ENCODE results near the gene PLB1. TPM values are rescaled to one million over a fixed set of nuclear protein-coding genes. Genes with fewer than 3 reads are reported as not detected.

PLB1 gene, protein sequence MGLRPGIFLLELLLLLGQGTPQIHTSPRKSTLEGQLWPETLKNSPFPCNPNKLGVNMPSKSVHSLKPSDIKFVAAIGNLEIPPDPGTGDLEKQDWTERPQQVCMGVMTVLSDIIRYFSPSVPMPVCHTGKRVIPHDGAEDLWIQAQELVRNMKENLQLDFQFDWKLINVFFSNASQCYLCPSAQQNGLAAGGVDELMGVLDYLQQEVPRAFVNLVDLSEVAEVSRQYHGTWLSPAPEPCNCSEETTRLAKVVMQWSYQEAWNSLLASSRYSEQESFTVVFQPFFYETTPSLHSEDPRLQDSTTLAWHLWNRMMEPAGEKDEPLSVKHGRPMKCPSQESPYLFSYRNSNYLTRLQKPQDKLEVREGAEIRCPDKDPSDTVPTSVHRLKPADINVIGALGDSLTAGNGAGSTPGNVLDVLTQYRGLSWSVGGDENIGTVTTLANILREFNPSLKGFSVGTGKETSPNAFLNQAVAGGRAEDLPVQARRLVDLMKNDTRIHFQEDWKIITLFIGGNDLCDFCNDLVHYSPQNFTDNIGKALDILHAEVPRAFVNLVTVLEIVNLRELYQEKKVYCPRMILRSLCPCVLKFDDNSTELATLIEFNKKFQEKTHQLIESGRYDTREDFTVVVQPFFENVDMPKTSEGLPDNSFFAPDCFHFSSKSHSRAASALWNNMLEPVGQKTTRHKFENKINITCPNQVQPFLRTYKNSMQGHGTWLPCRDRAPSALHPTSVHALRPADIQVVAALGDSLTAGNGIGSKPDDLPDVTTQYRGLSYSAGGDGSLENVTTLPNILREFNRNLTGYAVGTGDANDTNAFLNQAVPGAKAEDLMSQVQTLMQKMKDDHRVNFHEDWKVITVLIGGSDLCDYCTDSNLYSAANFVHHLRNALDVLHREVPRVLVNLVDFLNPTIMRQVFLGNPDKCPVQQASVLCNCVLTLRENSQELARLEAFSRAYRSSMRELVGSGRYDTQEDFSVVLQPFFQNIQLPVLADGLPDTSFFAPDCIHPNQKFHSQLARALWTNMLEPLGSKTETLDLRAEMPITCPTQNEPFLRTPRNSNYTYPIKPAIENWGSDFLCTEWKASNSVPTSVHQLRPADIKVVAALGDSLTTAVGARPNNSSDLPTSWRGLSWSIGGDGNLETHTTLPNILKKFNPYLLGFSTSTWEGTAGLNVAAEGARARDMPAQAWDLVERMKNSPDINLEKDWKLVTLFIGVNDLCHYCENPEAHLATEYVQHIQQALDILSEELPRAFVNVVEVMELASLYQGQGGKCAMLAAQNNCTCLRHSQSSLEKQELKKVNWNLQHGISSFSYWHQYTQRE (N-terminal part only)
- total RNA-seq, result 0.60 and 0.64 TPM in 2 replicates
- long read RNA-seq, partial matches to known transcripts, result 1 of 1 reads
- long read RNA-seq, other reads (novel, unspliced or antisense), result 0 of 1 reads

DNA sequence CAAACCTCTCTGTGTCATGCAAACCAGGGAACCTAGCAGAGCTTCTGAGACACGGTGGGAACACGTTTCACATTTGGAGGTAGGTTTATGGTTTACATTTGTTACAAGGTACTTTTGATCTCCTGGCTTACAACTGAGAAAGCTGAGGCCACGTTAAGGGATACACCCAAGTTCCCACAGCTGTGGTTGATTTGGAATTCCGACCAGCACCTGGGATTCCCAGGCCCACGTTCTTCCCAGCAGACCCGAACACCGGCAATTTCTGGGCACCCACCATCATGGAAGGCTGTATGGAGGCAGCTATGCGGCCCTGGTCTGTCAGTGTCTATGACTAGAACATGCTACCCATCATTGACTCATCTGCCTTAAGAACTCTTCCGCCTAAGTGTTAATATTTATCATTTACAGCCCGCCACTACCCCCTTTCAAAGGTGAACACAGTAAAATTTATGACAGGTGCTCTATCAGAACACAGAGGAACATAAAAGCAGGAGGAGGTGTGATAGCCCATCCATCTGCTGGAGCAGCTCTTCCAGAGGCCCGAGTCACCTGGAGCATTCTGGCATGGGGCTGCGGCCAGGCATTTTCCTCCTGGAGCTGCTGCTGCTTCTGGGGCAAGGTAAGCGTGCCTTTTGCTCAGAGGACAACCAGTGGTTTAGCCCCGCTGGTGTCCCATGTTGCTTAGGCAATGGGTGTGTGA is at the start of gene PLB1:
Gene PLB1, plus strand, starts transcription at position 510 of the 700 bp plus-strand sequence. Its CDS starts 55 bp downstream, at position 565.
- H3K27ac Mint-ChIP-seq (ENCODE audit: unreplicated experiment), result no peak within 1 kb of the TSS
- peak; percentile 73 for DNase-seq (ENCODE audit: extremely low spot score, unreplicated experiment)
- no peaks in the 10 kb centered on the region for H3K9me3 Mint-ChIP-seq (ENCODE audit: unreplicated experiment)
- H3K4me3 Mint-ChIP-seq (ENCODE audit: unreplicated experiment), result no peak within 1 kb of the TSS
- H3K27me3 Mint-ChIP-seq (ENCODE audit: unreplicated experiment), result peaks cover 66% of the 10 kb centered on the region
- TF ChIP-seq CTCF (IDR thresholded peaks at IDR 0.05), result no peak
- H3K36me3 Mint-ChIP-seq (ENCODE audit: unreplicated experiment), result no peaks in the 10 kb centered on the region
- no peaks in the 10 kb centered on the region for H3K4me1 Mint-ChIP-seq (ENCODE audit: unreplicated experiment)

DNA sequence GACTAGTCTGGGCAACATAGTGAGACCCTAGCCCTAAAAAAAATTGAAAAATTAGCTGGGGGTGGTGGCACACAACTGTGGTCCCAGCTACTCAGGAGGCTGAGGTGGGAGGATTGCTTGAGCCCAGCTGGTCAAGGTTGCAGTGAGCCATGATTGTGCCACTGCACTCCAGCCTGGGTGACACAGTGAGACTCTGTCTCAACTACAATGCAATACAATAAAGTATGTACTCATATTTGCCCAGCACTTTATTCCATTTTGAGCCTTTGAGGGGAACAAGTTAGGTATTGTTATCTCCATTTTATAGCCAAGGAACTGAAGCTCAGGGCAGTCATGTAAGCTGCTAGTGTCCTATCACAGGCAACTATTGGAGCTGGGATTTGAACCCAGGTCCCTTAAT is 49.3 kb upstream of the PLB1 start:
- H3K27me3 Mint-ChIP-seq (ENCODE audit: unreplicated experiment), result no peaks in the 10 kb centered on the region
- H3K36me3 Mint-ChIP-seq (ENCODE audit: unreplicated experiment), result no peaks in the 10 kb centered on the region
- no peak overlapping the region for H3K27ac Mint-ChIP-seq (ENCODE audit: unreplicated experiment)
- H3K4me1 Mint-ChIP-seq (ENCODE audit: unreplicated experiment), result peaks cover 29% of the 10 kb centered on the region
- H3K9me3 Mint-ChIP-seq (ENCODE audit: unreplicated experiment), result no peaks in the 10 kb centered on the region
- H3K4me3 Mint-ChIP-seq (ENCODE audit: unreplicated experiment), result no peak overlapping the region
- no peak for DNase-seq (ENCODE audit: extremely low spot score, unreplicated experiment)
- no peak for TF ChIP-seq CTCF (IDR thresholded peaks at IDR 0.05)

- DNase-seq (ENCODE audit: extremely low spot score, unreplicated experiment), result no peak
- H3K4me1 Mint-ChIP-seq (ENCODE audit: unreplicated experiment), result peaks cover 29% of the 10 kb centered on the region
- H3K4me3 Mint-ChIP-seq (ENCODE audit: unreplicated experiment), result no peak overlapping the region
- TF ChIP-seq CTCF (IDR thresholded peaks at IDR 0.05), result no peak
- H3K9me3 Mint-ChIP-seq (ENCODE audit: unreplicated experiment), result no peaks in the 10 kb centered on the region
- no peaks in the 10 kb centered on the region for H3K27me3 Mint-ChIP-seq (ENCODE audit: unreplicated experiment)
- peak overlapping the region; percentile 31 for H3K27ac Mint-ChIP-seq (ENCODE audit: unreplicated experiment)
- no peaks in the 10 kb centered on the region for H3K36me3 Mint-ChIP-seq (ENCODE audit: unreplicated experiment)
These were observed 48.8 kb upstream of the PLB1 start for GRCh38 chr2:28447086-28447485.

GRCh38 chr2:28447943-28448792 is 47.7 kb upstream of the PLB1 start:
- H3K4me3 Mint-ChIP-seq (ENCODE audit: unreplicated experiment), result no peak overlapping the region
- no peak for DNase-seq (ENCODE audit: extremely low spot score, unreplicated experiment)
- no peak for TF ChIP-seq CTCF (IDR thresholded peaks at IDR 0.05)
- peak overlapping the region; percentile 68 for H3K27ac Mint-ChIP-seq (ENCODE audit: unreplicated experiment)
- no peaks in the 10 kb centered on the region for H3K36me3 Mint-ChIP-seq (ENCODE audit: unreplicated experiment)
- H3K9me3 Mint-ChIP-seq (ENCODE audit: unreplicated experiment), result no peaks in the 10 kb centered on the region
- H3K4me1 Mint-ChIP-seq (ENCODE audit: unreplicated experiment), result peaks cover 29% of the 10 kb centered on the region
- no peaks in the 10 kb centered on the region for H3K27me3 Mint-ChIP-seq (ENCODE audit: unreplicated experiment)

Measured in osteocyte (in vitro differentiated cells).